ENCODE measurements around the gene ENDOU. TPM values are rescaled to one million over a fixed set of nuclear protein-coding genes. Genes with fewer than 3 reads are reported as not detected.

Gene ENDOU
- total RNA-seq, 6 donors from 2014 or later, result 0.14 to 2.1 (median 0.83) TPM; not detected in 2

GRCh38 chr12:47729233-47729632, 3.9 kb upstream of the ENDOU start:
- Histone ChIP-seq H3K4me1 (peaks cover 0 to 8% (median 0%) of the 10 kb centered on the region in 4 donors), H3K27ac (no peak overlapping the region), H3K4me3 (no peak overlapping the region), H3K36me3 (no peaks in the 10 kb centered on the region), H3K27me3 (no peaks in the 10 kb centered on the region), H3K9me3 (no peaks in the 10 kb centered on the region)
- TF ChIP-seq EP300 (IDR thresholded peaks at IDR 0.05) (no peak), POLR2AphosphoS5 (IDR thresholded peaks at IDR 0.05) (no peak), CTCF (IDR thresholded peaks at IDR 0.05) (no peak), POLR2A (IDR thresholded peaks at IDR 0.05) (no peak)
- ATAC-seq (ENCODE audit: low FRiP score in 2 of 2) (peak in 1 of 2 donors; percentile 38), DNase-seq (no peak)
- 66 to 67% methylated on average over 3 of the region's 3 CpGs for WGBS, 2 donors

GRCh38 chr12:47725893-47726292, 603 bp upstream of the ENDOU start:
- H3K4me3 ChIP-seq, result no peak overlapping the region
- no peaks in the 10 kb centered on the region for H3K36me3 ChIP-seq
- H3K27ac ChIP-seq, result no peak overlapping the region
- H3K9me3 ChIP-seq, result no peaks in the 10 kb centered on the region
- DNase-seq (no peak), ATAC-seq (ENCODE audit: low FRiP score in 2 of 2) (no peak)
- peaks cover 0 to 17% (median 5%) of the 10 kb centered on the region in 4 donors for H3K4me1 ChIP-seq
- no peak for TF ChIP-seq CTCF (IDR thresholded peaks at IDR 0.05)
- TF ChIP-seq POLR2A (IDR thresholded peaks at IDR 0.05), result no peak
- no peak for TF ChIP-seq EP300 (IDR thresholded peaks at IDR 0.05)
- TF ChIP-seq POLR2AphosphoS5 (IDR thresholded peaks at IDR 0.05), result no peak
- H3K27me3 ChIP-seq, result no peaks in the 10 kb centered on the region
- WGBS, 2 donors, result 56 to 64% methylated on average over 5 of the region's 5 CpGs

GRCh38 chr12:47722941-47723631, 2.2 kb downstream of the ENDOU start:
- H3K9me3 ChIP-seq, result no peaks in the 10 kb centered on the region
- 88 to 98% methylated on average over 3 to 5 of the region's 5 CpGs for WGBS, 2 donors
- ATAC-seq (ENCODE audit: low FRiP score in 2 of 2), result no peak

GRCh38 chr12:47722136-47722834, 3.0 kb downstream of the ENDOU start:
- peak in 1 of 2 donors; percentile 60 for DNase-seq
- no peak overlapping the region for H3K4me3 ChIP-seq
- H3K27ac ChIP-seq, result no peak overlapping the region
- no peaks in the 10 kb centered on the region for H3K9me3 ChIP-seq
- H3K4me1 ChIP-seq, result peaks cover 13 to 27% (median 14%) of the 10 kb centered on the region in 4 donors
- TF ChIP-seq EP300 (IDR thresholded peaks at IDR 0.05) (no peak), CTCF (IDR thresholded peaks at IDR 0.05) (no peak), POLR2A (IDR thresholded peaks at IDR 0.05) (no peak), POLR2AphosphoS5 (IDR thresholded peaks at IDR 0.05) (no peak)
- no peaks in the 10 kb centered on the region for H3K27me3 ChIP-seq
- ATAC-seq (ENCODE audit: low FRiP score in 2 of 2), result no peak
- no peaks in the 10 kb centered on the region for H3K36me3 ChIP-seq
- WGBS, 2 donors, result 65 to 85% methylated on average over 6 to 7 of the region's 7 CpGs

More at GRCh38 chr12:47722941-47723631, 2.2 kb downstream of the ENDOU start:
- Histone ChIP-seq H3K4me1 (peaks cover 5 to 19% (median 7%) of the 10 kb centered on the region in 4 donors), H3K4me3 (no peak overlapping the region), H3K27ac (no peak overlapping the region), H3K27me3 (no peaks in the 10 kb centered on the region), H3K36me3 (no peaks in the 10 kb centered on the region)
- DNase-seq, result peak in 1 of 2 donors; percentile 16
- no peak for TF ChIP-seq EP300 (IDR thresholded peaks at IDR 0.05)
- TF ChIP-seq CTCF (IDR thresholded peaks at IDR 0.05), result no peak
- TF ChIP-seq POLR2A (IDR thresholded peaks at IDR 0.05), result no peak
- no peak for TF ChIP-seq POLR2AphosphoS5 (IDR thresholded peaks at IDR 0.05)

All from upper lobe of left lung (tissue), 6 donors.